K562 (cell line): ENCODE measurements around the gene ITGAL. TPM values are rescaled to one million over a fixed set of nuclear protein-coding genes. Genes with fewer than 3 reads are reported as not detected.
A peak's percentile ranks its signal among the peaks of the same experiment; 100 is the strongest.

ENCODE experiments used
- CLOCK ChIP-seq: fragments of 250-450 bp; sonication (Bioruptor Pico); IDR thresholded peaks from 2 replicates; pipeline ENCODE4 v1.4.0; 2020; ENCODE audit warnings: mild to moderate bottlenecking, moderate library complexity, borderline replicate concordance
- DDX20 ChIP-seq: fragments of 450-650 bp; IDR thresholded peaks from 2 replicates; pipeline ENCODE4 v1.6.1; 2016; ENCODE audit warnings: missing genetic modification characterization, low read depth, mild to moderate bottlenecking, missing compliant biosample characterization, moderate library complexity
- E2F3 ChIP-seq: fragments of 250-450 bp; sonication (Bioruptor Pico); IDR thresholded peaks from 2 replicates; pipeline ENCODE4 v1.4.0; 2020; ENCODE audit warnings: mild to moderate bottlenecking
- EP400 ChIP-seq: fragments of 450-650 bp; IDR thresholded peaks from 2 replicates; pipeline ENCODE4 v1.6.1; 2017; ENCODE audit warnings: antibody characterized with exemption, mild to moderate bottlenecking, moderate library complexity
- FOXP1 ChIP-seq: sonication (generic); formaldehyde crosslinking; IDR thresholded peaks from 2 replicates; pipeline ENCODE4 v1.8.0; 2022; ENCODE audit warnings: mild to moderate bottlenecking, missing genetic modification reagents
- GATA2 ChIP-seq: sonication (generic); formaldehyde crosslinking; IDR thresholded peaks from 2 replicates; pipeline ENCODE4 v1.4.0; 2020; ENCODE audit warnings: mild to moderate bottlenecking, missing genetic modification reagents
- L3MBTL2 ChIP-seq: fragments of 450-650 bp; IDR thresholded peaks from 2 replicates; pipeline ENCODE4 v1.6.1; 2016; ENCODE audit warnings: mild to moderate bottlenecking, moderate library complexity
- NRF1 ChIP-seq, 2 experiments: fragments of 450-650 bp; IDR thresholded peaks in 1 of 2; conservative IDR thresholded peaks in 1 of 2; 2 replicates each; pipeline ENCODE4 v1.6.1; 2014; ENCODE audit warnings: mild to moderate bottlenecking in 2 of 2
- NUFIP1 ChIP-seq: fragments of 450-650 bp; IDR thresholded peaks from 2 replicates; pipeline ENCODE4 v1.6.1; 2018; ENCODE audit not compliant: partially characterized antibody
- PRPF4 ChIP-seq: fragments of 200-400 bp; formaldehyde crosslinking; IDR thresholded peaks from one replicate; pipeline ENCODE4 v1.6.1; 2017; ENCODE audit warnings: low read length, low read depth, mild to moderate bottlenecking; ENCODE audit not compliant: insufficient read depth, poor library complexity, severe bottlenecking
- SMARCA4 ChIP-seq: fragments of 450-650 bp; IDR thresholded peaks from 2 replicates; pipeline ENCODE4 v1.6.1; 2016
- ZBTB12 ChIP-seq: fragments of 250-450 bp; sonication (Bioruptor Pico); IDR thresholded peaks from 2 replicates; pipeline ENCODE4 v1.4.0; 2020
- ZNF395 ChIP-seq: fragments of 200-800 bp; sonication (Bioruptor generic); IDR thresholded peaks from 2 replicates; pipeline ENCODE4 v1.6.1; 2017; ENCODE audit warnings: missing genetic modification characterization, missing compliant biosample characterization
- ZNF41 ChIP-seq: fragments of 250-450 bp; sonication (Bioruptor Pico); conservative IDR thresholded peaks from 2 replicates; pipeline ENCODE4 v1.4.0; 2020; ENCODE audit warnings: mild to moderate bottlenecking
- polyA plus RNA-seq, 8 experiments: library from polyadenylated mRNA; depleted of rRNA in 4 of 8; stranded (reverse) in 5 of 8; unstranded in 3 of 8; fragments of >200 nt; fragmentation: Nextera tagmentation in 2 of 8; fragmentation: Illumina TruSeq in 1 of 8; extraction: Ambion mirVana in 2 of 8; extraction: Trizol in 1 of 8; gene quantifications; 2 replicates each; pipeline versions ENCODE4 v1.2.1 to v1.2.3, GENCODE V29; 2011 to 2014; ENCODE audit warnings: inconsistent platforms in 1 of 8, missing spikeins in 1 of 8
- total RNA-seq, 7 experiments: library from RNA; depleted of rRNA in 6 of 7; stranded (reverse); fragments of >200 nt in 6 of 7; fragmentation: Illumina TruSeq in 2 of 7; extraction: Trizol in 2 of 7; gene quantifications; 2 replicates each; pipeline versions ENCODE4 v1.2.1 to v1.2.3, GENCODE V29; 2011 to 2021; ENCODE audit warnings: low replicate concordance in 1 of 7
- TF ChIP-seq, protein P1 (sequence below): fragments of 250-450 bp; sonication (Bioruptor Pico); IDR thresholded peaks from 2 replicates; pipeline ENCODE4 v1.8.0; 2021; ENCODE audit warnings: moderate library complexity, mild to moderate bottlenecking, inconsistent platforms

ITGAL gene
- total and polyA plus RNA-seq, 9 of the 15 experiments (the other 6 are each of a cell fraction or from before 2014, with no cell fraction given) = 0.01 to 0.53 TPM; not detected in 7

- TF ChIP-seq CLOCK (CRISPR knock-in tag) = 0 out of 2 replicates have a peak, but pooled peaks have one; percentile 17
- peak; percentile 23 for TF ChIP-seq L3MBTL2
- TF ChIP-seq ZNF41 (CRISPR knock-in tag) = peak; percentile 59; the same call in 1 of the 2 replicates
- no peak for TF ChIP-seq ZBTB12 (CRISPR knock-in tag)
- TF ChIP-seq, protein P1, sequence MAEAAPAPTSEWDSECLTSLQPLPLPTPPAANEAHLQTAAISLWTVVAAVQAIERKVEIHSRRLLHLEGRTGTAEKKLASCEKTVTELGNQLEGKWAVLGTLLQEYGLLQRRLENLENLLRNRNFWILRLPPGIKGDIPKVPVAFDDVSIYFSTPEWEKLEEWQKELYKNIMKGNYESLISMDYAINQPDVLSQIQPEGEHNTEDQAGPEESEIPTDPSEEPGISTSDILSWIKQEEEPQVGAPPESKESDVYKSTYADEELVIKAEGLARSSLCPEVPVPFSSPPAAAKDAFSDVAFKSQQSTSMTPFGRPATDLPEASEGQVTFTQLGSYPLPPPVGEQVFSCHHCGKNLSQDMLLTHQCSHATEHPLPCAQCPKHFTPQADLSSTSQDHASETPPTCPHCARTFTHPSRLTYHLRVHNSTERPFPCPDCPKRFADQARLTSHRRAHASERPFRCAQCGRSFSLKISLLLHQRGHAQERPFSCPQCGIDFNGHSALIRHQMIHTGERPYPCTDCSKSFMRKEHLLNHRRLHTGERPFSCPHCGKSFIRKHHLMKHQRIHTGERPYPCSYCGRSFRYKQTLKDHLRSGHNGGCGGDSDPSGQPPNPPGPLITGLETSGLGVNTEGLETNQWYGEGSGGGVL = no peak
- no peak for TF ChIP-seq DDX20 (tag)
- TF ChIP-seq EP400 = no peak
- 0 out of 2 replicates have a peak, but pooled peaks have one; percentile 30 for TF ChIP-seq E2F3
- TF ChIP-seq PRPF4 = no peak
- TF ChIP-seq ZNF395 (CRISPR knock-in tag) = 0 out of 2 replicates have a peak, but pooled peaks have one; percentile 51
- TF ChIP-seq GATA2 = no peak
- TF ChIP-seq NUFIP1 = no peak
- no peak for TF ChIP-seq NRF1 (conservative IDR thresholded peaks at IDR 0.05 in 1 of 2, IDR thresholded peaks at IDR 0.05 in 1 of 2)
- TF ChIP-seq SMARCA4 = 0 out of 2 replicates have a peak, but pooled peaks have one; percentile 9
- no peak for TF ChIP-seq FOXP1 (CRISPR knock-in tag)
Measured at GRCh38 chr16:30527635-30528178, 55.2 kb downstream of the ITGAL start (continued).
